ENCODE data around the gene CA10. TPM values are rescaled to one million over a fixed set of nuclear protein-coding genes. Genes with fewer than 3 reads are reported as not detected.

The CA10 gene
- total RNA-seq, 2 experiments from 2014 or later, result not detected

DNA sequence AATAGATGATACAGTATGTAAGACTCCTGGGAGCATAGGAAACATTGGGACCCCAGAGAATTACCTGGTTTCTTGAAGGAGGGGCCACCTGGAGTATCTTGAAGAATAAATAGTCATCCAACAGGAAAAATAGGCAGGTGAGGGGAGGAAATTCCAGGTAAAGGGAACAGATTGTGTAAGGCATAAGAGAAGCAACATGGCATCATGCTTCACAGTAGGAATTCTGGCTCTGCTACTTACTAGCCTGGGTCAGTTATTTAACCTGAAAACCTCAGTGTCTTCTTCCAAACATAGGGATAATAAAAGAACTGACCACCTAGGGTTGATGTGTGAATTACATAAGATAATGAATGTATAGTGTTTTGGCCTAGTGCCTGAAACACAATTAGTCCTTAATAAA lies 122.1 kb downstream of the CA10 start:
- H3K4me1 ChIP-seq (ENCODE audit: insufficient read depth, low read length), result no peaks in the 10 kb centered on the region
- H3K36me3 ChIP-seq (ENCODE audit: insufficient read depth, low read length), result no peaks in the 10 kb centered on the region
- H3K4me3 ChIP-seq (ENCODE audit: low read length), result no peak overlapping the region
- intact Hi-C loops (cut with DNase I, micrococcal nuclease), result no loop called here
- H3K4me1 Mint-ChIP-seq (ENCODE audit: low read depth), result no peaks in the 10 kb centered on the region
- no peak overlapping the region for H3K27ac ChIP-seq (ENCODE audit: low read depth in 1 of 2, low read length in 2 of 2)
- ChIA-PET POLR2A (no interaction called here), CTCF (no interaction called here)
- no peaks in the 10 kb centered on the region for H3K36me3 Mint-ChIP-seq (ENCODE audit: low read depth)
- H3K27me3 Mint-ChIP-seq, result no peaks in the 10 kb centered on the region
- H3K9me3 ChIP-seq (ENCODE audit: control insufficient read depth in 1 of 2, insufficient read depth in 1 of 2, low read length in 2 of 2), result peaks cover 0 to 3% of the 10 kb centered on the region in 2 experiments
- peaks cover 0 to 4% of the 10 kb centered on the region in 2 experiments for H3K27me3 ChIP-seq (ENCODE audit: control insufficient read depth in 1 of 2, insufficient read depth in 2 of 2, low read length in 2 of 2)
- peaks cover 2% of the 10 kb centered on the region for H3K9me3 Mint-ChIP-seq
- H3K27ac Mint-ChIP-seq, result no peak overlapping the region
- DNase-seq (no peak), ATAC-seq (ENCODE audit: poor library complexity) (no peak)
- H3K4me3 Mint-ChIP-seq, result no peak overlapping the region
- no peak for TF ChIP-seq CTCF (IDR thresholded peaks at IDR 0.05)

GRCh38 chr17:52035336-52035915 lies 123.1 kb downstream of the CA10 start:
- H3K9me3 ChIP-seq (ENCODE audit: control insufficient read depth in 1 of 2, insufficient read depth in 1 of 2, low read length in 2 of 2), result peaks cover 0 to 3% of the 10 kb centered on the region in 2 experiments
- peaks cover 2% of the 10 kb centered on the region for H3K9me3 Mint-ChIP-seq
- H3K36me3 ChIP-seq (ENCODE audit: insufficient read depth, low read length), result no peaks in the 10 kb centered on the region
- no peak overlapping the region for H3K27ac ChIP-seq (ENCODE audit: low read depth in 1 of 2, low read length in 2 of 2)
- ATAC-seq (ENCODE audit: poor library complexity) (no peak), DNase-seq (no peak)
- no peaks in the 10 kb centered on the region for H3K4me1 ChIP-seq (ENCODE audit: insufficient read depth, low read length)
- TF ChIP-seq CTCF (IDR thresholded peaks at IDR 0.05), result no peak
- H3K27me3 Mint-ChIP-seq, result no peaks in the 10 kb centered on the region
- intact Hi-C loops (cut with DNase I, micrococcal nuclease), result no loop called here
- no peak overlapping the region for H3K4me3 ChIP-seq (ENCODE audit: low read length)
- H3K4me1 Mint-ChIP-seq (ENCODE audit: low read depth), result no peaks in the 10 kb centered on the region
- H3K27me3 ChIP-seq (ENCODE audit: control insufficient read depth in 1 of 2, insufficient read depth in 2 of 2, low read length in 2 of 2), result peaks cover 0 to 4% of the 10 kb centered on the region in 2 experiments
- ChIA-PET POLR2A (no interaction called here), CTCF (no interaction called here)
- no peak overlapping the region for H3K27ac Mint-ChIP-seq
- no peak overlapping the region for H3K4me3 Mint-ChIP-seq
- H3K36me3 Mint-ChIP-seq (ENCODE audit: low read depth), result no peaks in the 10 kb centered on the region

GRCh38 chr17:52032454-52032853 lies 126.1 kb downstream of the CA10 start:
- DNase-seq (no peak), ATAC-seq (ENCODE audit: poor library complexity) (no peak)
- Histone ChIP-seq H3K9me3 (ENCODE audit: control insufficient read depth in 1 of 2, insufficient read depth in 1 of 2, low read length in 2 of 2) (peaks cover 0 to 3% of the 10 kb centered on the region in 2 experiments), H3K36me3 (ENCODE audit: insufficient read depth, low read length) (no peaks in the 10 kb centered on the region), H3K27me3 (ENCODE audit: control insufficient read depth in 1 of 2, insufficient read depth in 2 of 2, low read length in 2 of 2) (peaks cover 0 to 4% of the 10 kb centered on the region in 2 experiments), H3K4me3 (ENCODE audit: low read length) (no peak overlapping the region), H3K4me1 (ENCODE audit: insufficient read depth, low read length) (no peaks in the 10 kb centered on the region), H3K27ac (ENCODE audit: low read depth in 1 of 2, low read length in 2 of 2) (no peak overlapping the region)
- POLR2A ChIA-PET, result no interaction called here
- Mint-ChIP-seq H3K4me3 (no peak overlapping the region), H3K27ac (no peak overlapping the region), H3K9me3 (peaks cover 2% of the 10 kb centered on the region), H3K4me1 (ENCODE audit: low read depth) (no peaks in the 10 kb centered on the region), H3K27me3 (peaks cover 7% of the 10 kb centered on the region), H3K36me3 (ENCODE audit: low read depth) (no peaks in the 10 kb centered on the region)
- no peak for TF ChIP-seq CTCF (IDR thresholded peaks at IDR 0.05)
- CTCF ChIA-PET, result no interaction called here
- intact Hi-C loops (cut with DNase I, micrococcal nuclease), result no loop called here
